ENCODE results near the gene MAPK10. TPM values are rescaled to one million over a fixed set of nuclear protein-coding genes. Genes with fewer than 3 reads are reported as not detected.
A peak's percentile ranks its signal among the peaks of the same experiment; 100 is the strongest.

The MAPK10 gene
- total and polyA plus RNA-seq, 2 experiments from 2014 or later, result 5.9 to 14.8 TPM

DNA sequence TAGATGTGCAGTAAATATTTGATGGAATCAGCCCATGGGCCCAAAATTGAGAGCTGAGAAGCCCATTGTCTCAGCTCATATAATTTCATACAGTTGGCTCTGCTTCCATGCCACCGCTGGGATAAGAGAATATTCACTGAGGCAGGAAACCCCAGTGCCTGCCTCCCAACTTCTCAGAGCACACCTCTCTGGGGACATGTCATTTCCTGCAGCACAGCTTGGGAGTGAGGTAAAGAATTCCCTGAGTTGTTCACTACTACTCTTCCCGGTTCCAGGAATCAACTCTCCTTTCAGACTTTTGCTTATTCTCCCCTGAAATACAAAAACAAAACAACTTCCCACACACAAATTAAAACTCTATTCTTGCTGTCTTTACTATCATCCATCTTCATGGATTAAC is 389.3 kb downstream of the MAPK10 start:
- Histone ChIP-seq H3K4me1 (ENCODE audit: insufficient read depth) (no peaks in the 10 kb centered on the region), H3K27ac (no peak overlapping the region), H3K79me2 (no peaks in the 10 kb centered on the region), H3K4me2 (no peak overlapping the region), H3K9me2 (replicated peaks; ENCODE audit: insufficient read depth) (no peaks in the 10 kb centered on the region), H3K9me3 (ENCODE audit: low read depth) (no peaks in the 10 kb centered on the region), H3K36me3 (replicated peaks; ENCODE audit: insufficient read depth, low read depth) (no peaks in the 10 kb centered on the region), H3K4me3 (no peak overlapping the region), H3K27me3 (no peaks in the 10 kb centered on the region), H4K20me1 (ENCODE audit: insufficient read depth, poor library complexity, severe bottlenecking) (no peaks in the 10 kb centered on the region), H2AFZ (no peak overlapping the region)
- WGBS (ENCODE audit: low lambda C conversion rate, missing lambda C conversion rate), result 82% methylated on average over 2 of the region's 2 CpGs
- no peak for DNase-seq (ENCODE audit: low spot score)
- TF ChIP-seq EZH2 (IDR thresholded peaks at IDR 0.05; ENCODE audit: borderline replicate concordance), result no peak
- no peak for TF ChIP-seq EZH2phosphoT487 (IDR thresholded peaks at IDR 0.05; ENCODE audit: low read depth, severe bottlenecking, unreplicated experiment)
- TF ChIP-seq, protein P1, sequence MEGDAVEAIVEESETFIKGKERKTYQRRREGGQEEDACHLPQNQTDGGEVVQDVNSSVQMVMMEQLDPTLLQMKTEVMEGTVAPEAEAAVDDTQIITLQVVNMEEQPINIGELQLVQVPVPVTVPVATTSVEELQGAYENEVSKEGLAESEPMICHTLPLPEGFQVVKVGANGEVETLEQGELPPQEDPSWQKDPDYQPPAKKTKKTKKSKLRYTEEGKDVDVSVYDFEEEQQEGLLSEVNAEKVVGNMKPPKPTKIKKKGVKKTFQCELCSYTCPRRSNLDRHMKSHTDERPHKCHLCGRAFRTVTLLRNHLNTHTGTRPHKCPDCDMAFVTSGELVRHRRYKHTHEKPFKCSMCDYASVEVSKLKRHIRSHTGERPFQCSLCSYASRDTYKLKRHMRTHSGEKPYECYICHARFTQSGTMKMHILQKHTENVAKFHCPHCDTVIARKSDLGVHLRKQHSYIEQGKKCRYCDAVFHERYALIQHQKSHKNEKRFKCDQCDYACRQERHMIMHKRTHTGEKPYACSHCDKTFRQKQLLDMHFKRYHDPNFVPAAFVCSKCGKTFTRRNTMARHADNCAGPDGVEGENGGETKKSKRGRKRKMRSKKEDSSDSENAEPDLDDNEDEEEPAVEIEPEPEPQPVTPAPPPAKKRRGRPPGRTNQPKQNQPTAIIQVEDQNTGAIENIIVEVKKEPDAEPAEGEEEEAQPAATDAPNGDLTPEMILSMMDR (IDR thresholded peaks at IDR 0.05; ENCODE audit: poor library complexity), result no peak

DNA sequence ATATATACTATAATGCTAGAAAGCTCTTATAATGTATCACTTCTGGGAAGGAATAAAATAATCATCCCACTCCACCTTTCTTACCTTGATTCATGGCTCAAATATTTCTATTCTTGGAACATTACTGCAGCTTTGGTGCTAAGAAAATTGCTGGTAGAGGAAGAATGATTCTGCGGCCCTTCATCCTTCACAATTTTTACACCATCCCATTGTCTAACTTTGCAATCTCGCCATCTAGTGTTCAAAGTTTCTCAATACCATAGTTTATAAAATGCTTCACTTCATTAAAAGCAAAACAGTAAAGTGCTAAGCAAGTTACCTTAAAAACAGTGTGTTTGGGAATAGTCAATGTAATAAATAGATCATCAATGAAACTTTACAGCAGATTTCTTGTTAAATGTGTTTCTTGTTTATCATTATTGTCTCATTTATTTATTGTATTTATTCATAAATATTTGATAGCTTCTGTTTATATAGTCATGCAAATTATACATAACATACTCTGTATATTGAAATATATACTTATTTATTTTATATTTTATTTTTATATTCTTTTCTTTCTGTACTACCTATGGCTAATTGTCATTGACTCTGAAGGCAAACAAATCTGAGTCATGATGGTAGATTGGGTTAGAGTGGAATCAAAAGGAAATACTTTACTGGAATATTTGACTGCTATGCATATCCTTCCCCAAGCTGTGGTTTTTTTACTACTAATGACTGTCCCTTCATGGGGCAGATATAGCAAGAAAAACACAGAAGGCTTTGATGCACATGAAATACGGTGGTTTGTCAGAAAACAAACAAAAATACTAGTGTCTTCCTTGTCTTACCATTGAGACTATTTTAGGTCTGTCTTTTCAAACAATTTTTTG is 390.7 kb downstream of the MAPK10 start:
- H3K9me2 ChIP-seq (replicated peaks; ENCODE audit: insufficient read depth), result no peaks in the 10 kb centered on the region
- no peaks in the 10 kb centered on the region for H3K27me3 ChIP-seq
- H3K9me3 ChIP-seq (ENCODE audit: low read depth), result no peaks in the 10 kb centered on the region
- H3K4me2 ChIP-seq, result no peak overlapping the region
- 42% methylated on average over 3 of the region's 3 CpGs for WGBS (ENCODE audit: low lambda C conversion rate, missing lambda C conversion rate)
- no peak overlapping the region for H3K4me3 ChIP-seq
- peak; percentile 59 for DNase-seq (ENCODE audit: low spot score)
- no peak overlapping the region for H2AFZ ChIP-seq
- TF ChIP-seq EZH2phosphoT487 (IDR thresholded peaks at IDR 0.05; ENCODE audit: low read depth, severe bottlenecking, unreplicated experiment), result no peak
- TF ChIP-seq, protein P1 (IDR thresholded peaks at IDR 0.05; ENCODE audit: poor library complexity), result peak; percentile 68
- no peaks in the 10 kb centered on the region for H4K20me1 ChIP-seq (ENCODE audit: insufficient read depth, poor library complexity, severe bottlenecking)
- no peaks in the 10 kb centered on the region for H3K79me2 ChIP-seq
- H3K4me1 ChIP-seq (ENCODE audit: insufficient read depth), result no peaks in the 10 kb centered on the region
- H3K36me3 ChIP-seq (replicated peaks; ENCODE audit: insufficient read depth, low read depth), result no peaks in the 10 kb centered on the region
- no peak overlapping the region for H3K27ac ChIP-seq

GRCh38 chr4:85967872-85968271 is 392.0 kb downstream of the MAPK10 start:
- Histone ChIP-seq H3K27me3 (no peaks in the 10 kb centered on the region), H3K36me3 (replicated peaks; ENCODE audit: insufficient read depth, low read depth) (no peaks in the 10 kb centered on the region), H3K4me1 (ENCODE audit: insufficient read depth) (no peaks in the 10 kb centered on the region), H2AFZ (no peak overlapping the region), H3K27ac (no peak overlapping the region), H3K9me3 (ENCODE audit: low read depth) (no peaks in the 10 kb centered on the region), H4K20me1 (ENCODE audit: insufficient read depth, poor library complexity, severe bottlenecking) (no peaks in the 10 kb centered on the region), H3K4me2 (no peak overlapping the region), H3K9me2 (replicated peaks; ENCODE audit: insufficient read depth) (no peaks in the 10 kb centered on the region), H3K79me2 (no peaks in the 10 kb centered on the region), H3K4me3 (no peak overlapping the region)
- DNase-seq (ENCODE audit: low spot score), result no peak
- 90% methylated on average over 2 of the region's 2 CpGs for WGBS (ENCODE audit: low lambda C conversion rate, missing lambda C conversion rate)
- TF ChIP-seq, protein P1 (IDR thresholded peaks at IDR 0.05; ENCODE audit: poor library complexity), result no peak
- TF ChIP-seq EZH2 (IDR thresholded peaks at IDR 0.05; ENCODE audit: borderline replicate concordance) (no peak), EZH2phosphoT487 (IDR thresholded peaks at IDR 0.05; ENCODE audit: low read depth, severe bottlenecking, unreplicated experiment) (no peak)

Data from hepatocyte (in vitro differentiated cells).